RCC 7860 (cell line): Measurements from ENCODE around the gene MRPL33.
"Not testable (repeated sequence)": the region's sequence is repeated elsewhere in the genome, so short reads cannot be mapped to it uniquely, and the experiment has no call there.

Experiments
- DNase-seq: peaks from one replicate; pipeline ENCODE4 v3.0.0-alpha.2; 2015; ENCODE audit warnings: low spot score
- FAIRE-seq: peaks from 2 replicates; lab custom pipeline; 2012; peaks lifted over from hg19 to GRCh38; lab: Jason Lieb, UNC

The MRPL33 gene

GRCh38 chr2:27739058-27739373 is 32.5 kb upstream of the MRPL33 start:
- FAIRE-seq (no peak), DNase-seq (no peak)

GRCh38 chr2:27741673-27742072 is 29.8 kb upstream of the MRPL33 start:
- no peak for FAIRE-seq
- DNase-seq: no peak

GRCh38 chr2:27742571-27742970 is 28.9 kb upstream of the MRPL33 start:
- no peak for FAIRE-seq

GRCh38 chr2:27745494-27745893 is 26.0 kb upstream of the MRPL33 start:
- not testable (repeated sequence) for FAIRE-seq, DNase-seq

More at GRCh38 chr2:27742571-27742970, 28.9 kb upstream of the MRPL33 start:
- DNase-seq: no peak

GRCh38 chr2:27746325-27746724 is 25.2 kb upstream of the MRPL33 start:
- DNase-seq: no peak
- FAIRE-seq: no peak

GRCh38 chr2:27747827-27748352 is 23.6 kb upstream of the MRPL33 start:
- no peak for FAIRE-seq
- DNase-seq: no peak

GRCh38 chr2:27748803-27749554 is 22.5 kb upstream of the MRPL33 start:
- not testable (repeated sequence) for FAIRE-seq, DNase-seq

- DNase-seq (no peak), FAIRE-seq (no peak)
These were observed 20.1 kb upstream of the MRPL33 start for GRCh38 chr2:27751377-27751776.

GRCh38 chr2:27752551-27753237 is 18.8 kb upstream of the MRPL33 start:
- DNase-seq (peak; percentile 52), FAIRE-seq (no peak)

- DNase-seq: peak; percentile 86
- FAIRE-seq: peak; percentile 73
These were observed 17.4 kb upstream of the MRPL33 start for GRCh38 chr2:27754138-27754588.

- DNase-seq: no peak
- no peak for FAIRE-seq
These were observed 16.7 kb upstream of the MRPL33 start for GRCh38 chr2:27754831-27755230.

GRCh38 chr2:27756091-27756490 is 15.4 kb upstream of the MRPL33 start:
- DNase-seq (no peak), FAIRE-seq (no peak)

- DNase-seq (no peak), FAIRE-seq (no peak)
These were observed 14.7 kb upstream of the MRPL33 start for GRCh38 chr2:27756544-27757498.

GRCh38 chr2:27762951-27763906 is 8.3 kb upstream of the MRPL33 start:
- FAIRE-seq (no peak), DNase-seq (no peak)

- no peak for DNase-seq
- no peak for FAIRE-seq
These were observed 7.6 kb upstream of the MRPL33 start for GRCh38 chr2:27763907-27764267.

- not testable (repeated sequence) for FAIRE-seq, DNase-seq
These were observed 7.0 kb upstream of the MRPL33 start for GRCh38 chr2:27764526-27764925.

- FAIRE-seq: no peak
- no peak for DNase-seq
These were observed 5.8 kb upstream of the MRPL33 start for GRCh38 chr2:27765621-27766286.

- FAIRE-seq (no peak), DNase-seq (no peak)
These were observed 5.2 kb upstream of the MRPL33 start for GRCh38 chr2:27766287-27766661.

- DNase-seq: no peak
- no peak for FAIRE-seq
These were observed 344 bp upstream of the MRPL33 start for GRCh38 chr2:27771202-27771547.

- FAIRE-seq: no peak
- DNase-seq: no peak
These were observed 1.3 kb downstream of the MRPL33 start for GRCh38 chr2:27772804-27773203.
